ENCODE data around the gene LANCL3.
"Not testable (repeated sequence)": the region's sequence is repeated elsewhere in the genome, so short reads cannot be mapped to it uniquely, and the experiment has no call there.

LANCL3 gene

DNA sequence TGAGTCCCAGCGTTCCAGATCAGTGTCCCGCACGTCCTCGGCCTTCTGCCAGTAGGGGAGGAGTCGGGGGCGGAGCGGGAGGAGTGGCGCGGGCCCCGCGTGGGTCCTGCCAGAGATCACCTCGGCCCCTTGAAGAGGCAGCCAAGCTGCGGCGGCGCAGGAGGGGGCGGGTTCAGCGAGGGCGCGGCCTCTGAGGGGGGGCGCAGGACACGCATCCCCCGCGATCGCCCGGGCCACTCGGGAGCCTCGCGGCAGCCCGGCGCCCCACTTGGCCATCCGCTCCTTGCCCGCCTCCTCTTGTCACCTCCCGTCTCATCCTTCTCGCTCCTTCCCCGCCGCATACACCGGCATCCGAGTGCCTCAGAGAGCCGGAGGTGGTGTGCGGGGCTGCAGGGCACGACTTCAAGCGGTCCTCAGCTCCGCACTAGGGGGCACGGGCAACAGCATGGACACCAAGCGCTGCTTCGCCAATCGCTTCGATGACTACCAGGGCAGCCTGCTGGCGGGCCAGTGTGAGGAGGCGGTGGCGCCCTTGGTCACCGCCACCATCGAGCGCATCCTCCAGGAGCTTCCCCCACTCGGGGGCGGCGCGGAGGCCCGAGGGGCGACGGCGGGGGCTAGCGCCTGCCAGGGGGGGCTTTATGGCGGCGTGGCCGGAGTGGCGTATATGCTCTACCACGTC, at the start of gene LANCL3:
TSS of gene LANCL3 (plus strand) at position 236 of the 682 bp plus-strand sequence. CDS start at position 446, 210 bp downstream.
- not testable (repeated sequence) for DNase-seq

DNA sequence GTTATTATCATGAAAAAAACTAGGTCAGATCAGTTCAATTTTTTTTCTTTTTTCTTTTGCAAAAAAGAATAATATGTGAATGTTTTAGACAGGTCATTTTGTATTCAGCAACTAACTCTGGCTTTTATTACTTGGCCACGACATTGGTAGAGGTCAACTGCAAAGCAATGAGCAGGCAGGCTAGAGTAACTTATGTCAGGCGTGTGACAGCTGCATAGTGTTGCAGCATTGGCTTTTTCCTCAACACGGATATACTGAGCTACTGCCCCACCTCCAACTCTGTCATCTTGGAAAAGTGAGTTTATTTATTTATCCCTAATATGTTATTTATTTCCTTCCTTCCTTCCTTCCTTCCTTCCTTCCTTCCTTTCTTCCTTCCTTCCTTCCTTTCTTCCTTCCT, 47.8 kb upstream of the LANCL3 start:
- not testable (repeated sequence) for DNase-seq

- no peak for DNase-seq
Observed at GRCh38 chrX:37541991-37542390, 29.5 kb upstream of the LANCL3 start.

DNA sequence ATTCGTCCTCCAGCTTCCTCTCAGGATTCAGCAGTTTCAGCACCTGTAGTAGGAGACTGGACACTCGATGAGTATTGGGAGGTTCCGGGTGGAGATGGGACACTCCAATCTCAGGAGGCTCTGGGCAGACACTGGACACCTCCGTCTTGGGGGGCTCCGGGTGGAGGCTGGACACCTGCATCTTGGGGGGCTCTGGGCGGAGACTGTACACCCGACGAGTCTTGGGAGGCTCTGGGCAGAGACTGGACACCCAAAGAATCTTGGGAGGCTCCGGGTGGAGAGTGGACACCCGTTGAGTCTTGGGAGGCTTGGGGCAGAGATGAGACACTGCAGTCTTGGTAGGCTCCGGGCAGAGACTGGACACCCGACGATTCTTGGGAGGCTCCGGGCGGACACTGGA, 28.7 kb upstream of the LANCL3 start:
- no peak for DNase-seq

DNA sequence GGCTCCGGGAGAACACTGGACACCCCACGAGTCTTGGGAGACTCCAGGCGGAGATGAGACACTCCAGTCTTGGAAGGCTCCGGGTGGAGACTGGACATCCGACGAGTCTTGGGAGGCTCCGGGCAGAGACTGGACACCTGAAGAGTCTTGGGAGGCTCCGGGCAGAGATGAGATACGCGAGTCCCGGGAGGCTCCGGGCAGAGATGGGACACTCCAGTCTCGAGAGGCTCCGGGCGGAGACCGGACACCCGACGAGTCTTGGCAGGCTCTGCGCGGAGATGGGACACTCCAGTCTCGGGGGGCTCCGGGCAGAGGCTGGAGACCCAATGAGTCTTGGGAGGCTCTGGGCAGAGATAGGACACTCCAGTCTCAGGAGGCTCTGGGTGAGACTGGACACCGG, 28.1 kb upstream of the LANCL3 start:
- DNase-seq, result no peak

DNA sequence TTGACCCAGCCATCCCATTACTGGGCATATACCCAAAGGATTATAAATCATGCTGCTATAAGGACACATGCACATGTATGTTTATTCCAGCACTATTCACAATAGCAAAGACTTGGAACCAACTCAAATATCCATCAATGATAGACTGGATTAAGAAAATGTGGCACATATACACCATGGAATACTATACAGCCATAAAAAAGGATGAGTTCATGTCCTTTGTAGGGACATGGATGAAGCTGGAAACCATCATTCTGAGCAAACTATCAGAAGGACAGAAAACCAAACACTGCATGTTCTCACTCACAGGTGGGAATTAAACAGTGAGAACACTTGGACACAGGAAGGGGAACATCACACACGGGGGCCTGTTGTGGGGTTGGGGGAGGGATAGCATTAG, 26.9 kb upstream of the LANCL3 start:
- DNase-seq, result not testable (repeated sequence)

DNA sequence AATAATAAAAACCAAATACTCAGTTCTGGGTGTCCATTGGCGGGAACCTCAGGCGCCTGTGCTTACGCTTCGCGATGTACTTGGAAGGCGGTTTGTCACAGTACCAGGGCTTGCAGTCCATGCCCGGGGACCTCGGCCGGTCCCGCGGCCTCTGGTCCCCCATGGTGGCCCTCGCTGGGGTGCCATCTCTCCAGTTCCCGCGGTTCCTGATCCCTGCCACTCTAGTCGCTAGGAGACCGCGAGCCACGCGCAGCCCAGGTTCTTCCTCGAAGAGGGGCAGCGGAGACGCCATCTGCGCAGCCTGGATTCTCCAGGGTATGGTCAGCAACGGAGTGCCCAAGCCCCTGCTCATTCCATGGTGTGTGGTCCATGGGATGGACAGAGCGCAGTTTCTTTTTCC, 26.4 kb upstream of the LANCL3 start:
- DNase-seq, result no peak

GRCh38 chrX:37549619-37550018, 21.8 kb upstream of the LANCL3 start:
- peak; percentile 16 for DNase-seq

GRCh38 chrX:37553476-37553875, 18.0 kb upstream of the LANCL3 start:
- no peak for DNase-seq

GRCh38 chrX:37565254-37565653, 6.2 kb upstream of the LANCL3 start:
- not testable (repeated sequence) for DNase-seq

DNA sequence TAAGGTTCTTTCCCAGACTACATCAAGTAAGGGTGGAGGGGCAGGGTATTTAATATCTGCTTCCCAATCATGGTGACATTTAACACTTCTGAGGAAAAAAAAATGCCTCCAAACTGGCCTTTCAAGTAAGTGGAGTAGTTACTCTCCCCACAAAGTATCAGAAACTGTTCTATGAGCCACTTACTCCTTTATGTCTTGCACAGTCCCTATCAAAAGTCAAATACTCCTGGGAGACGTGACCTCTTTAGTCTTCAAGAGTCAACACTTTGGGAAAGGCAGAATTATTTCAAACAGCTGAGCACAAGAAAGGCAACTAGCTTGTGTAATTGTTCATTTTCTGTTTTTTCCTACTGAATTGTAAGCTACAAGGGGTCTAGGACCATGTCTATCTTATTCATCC, 1.1 kb upstream of the LANCL3 start:
- not testable (repeated sequence) for DNase-seq

GRCh38 chrX:37572108-37572587, 687 bp downstream of the LANCL3 start:
- not testable (repeated sequence) for DNase-seq

GRCh38 chrX:37573121-37573520, 1.7 kb downstream of the LANCL3 start:
- DNase-seq, result not testable (repeated sequence)

DNA sequence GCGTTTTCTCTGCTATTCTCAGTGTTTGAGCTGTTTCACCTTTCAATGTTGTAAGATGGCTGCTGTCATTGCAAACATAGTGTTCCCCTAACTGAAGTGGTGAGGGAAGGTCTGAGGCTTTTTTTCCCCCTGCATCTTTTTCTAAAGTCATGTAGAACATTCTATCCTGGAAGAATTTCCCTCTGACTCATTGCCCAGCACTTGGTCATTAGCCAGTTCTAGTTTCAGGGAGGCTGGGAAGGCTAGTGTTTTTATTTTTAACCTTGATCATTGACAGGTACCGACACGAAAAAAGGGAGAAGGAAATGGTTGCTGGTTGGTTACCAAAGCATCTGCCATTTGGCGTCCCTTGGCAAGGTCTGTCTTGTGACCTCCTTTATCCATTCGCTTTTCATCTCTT, 6.6 kb downstream of the LANCL3 start:
- DNase-seq, result no peak

DNA sequence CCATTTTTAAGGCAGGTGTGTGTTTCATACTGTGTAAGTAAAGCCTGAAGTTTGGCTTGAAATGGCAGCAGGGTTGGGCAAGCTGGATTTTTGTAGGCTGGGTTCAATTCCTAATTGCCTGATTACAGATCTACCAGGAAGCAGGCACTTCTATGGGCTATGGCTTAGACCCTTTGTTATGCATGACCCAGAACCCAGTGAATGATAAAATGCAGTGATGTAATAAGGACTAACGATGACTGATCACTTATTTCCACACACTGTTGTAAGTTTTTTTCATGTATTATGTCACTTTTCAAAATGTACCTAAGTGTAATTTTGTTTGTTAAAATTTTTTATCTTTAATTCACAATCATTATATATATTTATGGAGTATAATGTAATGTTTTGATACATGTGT, 8.6 kb downstream of the LANCL3 start:
- no peak for DNase-seq

DNA sequence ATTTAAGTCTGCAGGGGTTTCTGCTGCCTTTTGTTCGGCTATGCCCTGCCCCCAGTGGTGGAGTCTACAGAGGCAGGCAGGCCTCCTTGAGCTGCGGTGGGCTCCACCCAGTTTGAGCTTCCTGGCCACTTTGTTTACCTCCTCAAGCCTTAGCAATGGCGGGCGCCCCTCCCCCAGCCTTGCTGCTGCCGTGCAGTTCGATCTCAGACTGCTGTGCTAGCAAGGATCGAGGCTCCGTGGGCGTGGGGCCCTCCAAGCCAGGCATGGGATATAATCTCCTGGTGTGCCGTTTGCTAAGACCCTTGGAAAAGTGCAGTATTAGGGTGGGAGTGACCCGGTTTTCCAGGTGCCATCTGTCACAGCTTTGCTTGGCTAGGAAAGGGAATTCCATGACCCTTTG, 15.9 kb downstream of the LANCL3 start:
- not testable (repeated sequence) for DNase-seq

DNA sequence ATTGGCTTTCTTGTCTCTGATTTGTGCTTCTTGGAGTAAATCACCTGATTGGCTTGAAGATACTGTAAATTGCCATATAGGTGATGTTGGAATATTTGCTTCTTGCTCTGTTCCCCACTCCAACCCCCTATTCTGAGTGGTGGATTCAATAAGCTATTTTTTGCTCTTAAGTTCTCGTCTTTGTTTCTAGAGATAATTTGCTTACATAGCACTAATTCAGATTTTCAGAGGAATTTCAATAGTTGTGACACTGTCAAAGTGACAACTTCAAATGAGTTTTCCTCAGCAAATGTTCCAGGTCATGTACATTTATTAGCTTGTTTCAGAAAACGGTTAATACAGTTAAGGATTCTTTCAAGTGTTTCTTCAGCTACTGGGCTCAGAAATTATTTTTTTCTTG, 18.6 kb downstream of the LANCL3 start:
- DNase-seq, result no peak

- DNase-seq, result no peak
Observed at GRCh38 chrX:37594755-37595382, 23.4 kb downstream of the LANCL3 start.

DNA sequence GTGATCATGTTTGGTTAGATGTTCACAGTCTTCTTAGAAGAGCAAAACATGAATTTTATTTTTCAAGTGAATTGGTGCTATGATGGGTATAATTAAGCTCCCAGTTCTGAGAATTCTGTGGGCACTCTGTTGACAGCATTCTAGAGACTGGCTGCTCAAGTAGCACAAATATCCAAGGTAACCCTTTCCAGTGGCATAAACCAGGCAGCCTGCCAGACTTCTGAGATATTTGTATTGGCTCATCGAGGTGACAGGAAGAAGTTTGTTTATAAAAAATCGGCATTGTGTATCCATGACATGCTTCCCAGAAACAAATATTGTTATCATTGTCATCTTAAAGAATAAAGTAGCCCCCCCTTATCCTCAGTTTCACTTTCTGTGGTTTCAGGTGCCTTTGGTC, 28.3 kb downstream of the LANCL3 start:
- DNase-seq, result no peak

DNA sequence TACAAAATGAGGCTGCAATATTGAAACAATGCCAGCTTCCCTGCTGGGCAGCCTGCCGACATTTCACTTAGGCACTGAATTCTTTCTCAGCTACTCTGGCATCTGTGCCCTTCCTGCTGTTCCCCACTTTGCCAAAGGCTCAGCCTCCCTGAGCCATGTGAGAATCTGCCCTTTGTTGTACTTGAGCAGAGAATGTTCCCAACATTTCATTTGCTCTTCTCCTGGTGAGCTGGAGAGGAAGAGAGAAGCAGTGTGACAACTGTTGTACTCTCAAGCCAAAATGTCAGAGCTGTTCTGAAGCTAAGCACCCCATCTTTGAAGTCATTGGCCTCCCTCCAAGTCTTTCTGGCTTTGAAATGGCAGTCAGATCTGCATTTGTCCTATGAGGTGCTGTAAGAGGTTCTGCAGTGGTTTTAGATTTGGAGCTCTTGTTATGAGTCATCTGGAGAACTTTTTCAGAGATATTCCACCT, 32.5 kb downstream of the LANCL3 start:
- DNase-seq, result no peak

DNA sequence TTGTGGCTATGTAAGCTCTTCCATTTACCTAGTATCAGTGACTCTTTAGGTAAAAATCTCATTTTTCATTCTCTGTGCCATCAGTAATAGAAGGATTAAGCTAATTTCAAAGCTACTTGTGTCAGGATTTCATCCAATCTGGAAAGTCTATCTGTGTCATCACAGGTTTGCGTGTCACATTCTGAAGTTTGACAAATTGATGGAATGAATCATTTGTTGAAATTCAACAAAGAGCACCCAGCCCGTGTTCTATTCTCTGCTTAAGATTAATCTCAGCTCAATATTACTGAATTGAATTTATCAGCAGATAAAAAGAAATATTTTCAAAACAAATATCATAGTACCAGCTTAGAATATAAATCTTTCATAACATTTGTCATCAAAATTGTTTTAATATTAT, 35.8 kb downstream of the LANCL3 start:
- DNase-seq, result no peak

- no peak for DNase-seq
Observed at GRCh38 chrX:37608156-37608555, 36.7 kb downstream of the LANCL3 start.

- DNase-seq, result no peak
Observed at GRCh38 chrX:37609727-37610126, 38.3 kb downstream of the LANCL3 start.

DNA sequence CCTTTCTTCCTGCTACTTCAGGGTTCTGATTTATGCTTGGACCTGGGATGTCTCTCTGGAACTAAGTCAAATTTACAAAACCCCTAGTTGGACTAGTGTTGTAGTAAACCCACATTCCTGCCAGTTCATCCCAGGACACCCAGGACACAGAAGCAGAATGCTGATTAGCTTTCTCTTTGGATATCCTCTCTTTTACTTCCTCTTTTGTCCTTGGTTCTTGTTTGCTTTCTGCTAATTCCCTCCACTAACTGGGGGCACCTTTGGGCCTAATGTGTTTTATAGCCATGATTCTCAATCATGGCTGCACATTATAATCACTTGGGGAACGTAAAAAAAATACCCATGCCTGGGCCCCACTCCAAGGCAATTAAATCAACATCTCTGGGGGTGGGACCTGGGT, 42.5 kb downstream of the LANCL3 start:
- DNase-seq, result no peak

- no peak for DNase-seq
Observed at GRCh38 chrX:37627602-37628001, 56.1 kb downstream of the LANCL3 start.

Measured in activated CD4-positive, alpha-beta T cell treated with anti-CD3 and anti-CD28 coated beads, Interleukin-2, amount 50 U/mL, for 16 hours (primary cell).